ENCODE data around the gene XBP1. TPM values are rescaled to one million over a fixed set of nuclear protein-coding genes. Genes with fewer than 3 reads are reported as not detected.

XBP1 gene
- total and polyA plus RNA-seq, 7 experiments from 2014 or later: 120 to 417 (median 173) TPM

DNA sequence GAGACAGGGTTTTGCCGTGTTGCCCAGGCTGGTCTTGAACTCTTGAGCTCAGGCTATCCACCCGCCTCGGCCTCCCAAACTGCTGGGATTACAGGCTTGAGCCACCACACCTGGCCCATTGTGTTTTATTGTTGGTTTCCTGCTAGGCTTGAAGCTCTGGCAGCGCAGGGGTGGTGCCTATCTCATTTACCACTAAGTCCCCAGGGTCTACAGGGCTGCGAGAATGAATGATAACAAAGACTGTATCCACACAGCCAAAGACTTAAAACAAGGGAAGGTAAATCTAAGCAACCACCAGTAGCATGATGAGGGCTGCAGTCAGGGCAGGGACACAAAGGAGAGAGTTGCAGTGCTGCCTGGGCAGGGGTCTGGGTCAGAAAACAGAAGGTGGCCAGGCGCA, 37.3 kb upstream of the XBP1 start:
- ChIA-PET POLR2A (no interaction called here), CTCF (interaction anchor here (1.1 kb wide), 1 partner anchor 48 kb away, joined by 3 read pairs; no protein-coding TSS in a partner anchor)
- Mint-ChIP-seq H3K27me3 (no peaks in the 10 kb centered on the region), H3K4me1 (peaks cover 0 to 8% (median 0%) of the 10 kb centered on the region in 7 donors), H3K4me3 (no peak overlapping the region), H3K27ac (no peak overlapping the region), H3K36me3 (peaks cover 0 to 12% (median 6%) of the 10 kb centered on the region in 5 donors), H3K9me3 (no peaks in the 10 kb centered on the region)
- Histone ChIP-seq H3K9me3 (ENCODE audit: control insufficient read depth in 2 of 3, low read length in 3 of 3) (no peaks in the 10 kb centered on the region), H3K36me3 (ENCODE audit: control insufficient read depth in 2 of 3, insufficient read depth in 3 of 3, low read length in 3 of 3) (no peaks in the 10 kb centered on the region), H3K4me3 (ENCODE audit: low read length) (no peak overlapping the region), H3K27ac (ENCODE audit: low read depth, low read length) (no peak overlapping the region), H3K27me3 (ENCODE audit: control insufficient read depth in 2 of 2, insufficient read depth in 2 of 2, low read length in 2 of 2) (no peaks in the 10 kb centered on the region), H3K4me1 (ENCODE audit: control insufficient read depth in 2 of 2, insufficient read depth in 2 of 2, low read length in 2 of 2) (no peaks in the 10 kb centered on the region)
- DNase-seq (no peak), ATAC-seq (no peak)
- intact Hi-C loops (cut with micrococcal nuclease): no loop called here

DNA sequence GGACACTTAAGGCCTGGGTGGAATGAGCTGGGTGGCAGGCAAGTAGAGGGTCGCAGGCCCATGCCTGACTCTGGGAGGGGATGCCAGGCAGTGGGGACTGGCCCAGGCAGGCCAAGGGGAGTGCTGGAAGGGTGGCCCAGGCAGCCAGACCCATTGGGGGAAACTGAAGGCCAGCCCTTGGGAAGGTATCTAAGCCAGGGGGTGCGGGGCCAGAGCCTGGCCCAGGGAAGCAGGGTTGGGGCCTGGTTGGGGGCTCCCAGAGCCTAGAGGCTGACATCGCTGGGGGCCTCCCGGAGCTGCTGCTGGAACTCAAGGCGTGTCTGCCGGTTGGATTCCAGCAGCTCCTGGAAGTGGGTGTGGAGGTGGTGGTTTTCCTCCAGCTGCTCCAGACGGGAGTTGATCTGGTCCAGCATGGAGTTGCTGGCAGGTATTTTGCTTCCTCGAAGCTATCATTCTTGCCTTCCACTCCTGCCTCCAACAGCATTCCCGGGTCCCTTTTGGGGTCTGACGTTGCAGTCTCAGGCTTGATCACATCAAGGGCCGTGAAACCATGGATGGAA, 35.3 kb upstream of the XBP1 start:
- no peak overlapping the region for H3K27ac Mint-ChIP-seq
- H3K27me3 Mint-ChIP-seq: no peaks in the 10 kb centered on the region
- ChIA-PET POLR2A (no interaction called here), CTCF (interaction anchor here (0.7 kb wide), 1 partner anchor 409 kb away, joined by 3 read pairs; no protein-coding TSS in a partner anchor)
- Histone ChIP-seq H3K9me3 (ENCODE audit: control insufficient read depth in 2 of 3, low read length in 3 of 3) (no peaks in the 10 kb centered on the region), H3K4me3 (ENCODE audit: low read length) (no peak overlapping the region), H3K36me3 (ENCODE audit: control insufficient read depth in 2 of 3, insufficient read depth in 3 of 3, low read length in 3 of 3) (no peaks in the 10 kb centered on the region), H3K27me3 (ENCODE audit: control insufficient read depth in 2 of 2, insufficient read depth in 2 of 2, low read length in 2 of 2) (no peaks in the 10 kb centered on the region), H3K4me1 (ENCODE audit: control insufficient read depth in 2 of 2, insufficient read depth in 2 of 2, low read length in 2 of 2) (no peaks in the 10 kb centered on the region), H3K27ac (ENCODE audit: low read depth, low read length) (no peak overlapping the region)
- intact Hi-C loops (cut with micrococcal nuclease): no loop called here
- ATAC-seq: no peak
- peaks cover 0 to 14% (median 5%) of the 10 kb centered on the region in 7 donors for H3K4me1 Mint-ChIP-seq
- no peak for DNase-seq
- no peak overlapping the region for H3K4me3 Mint-ChIP-seq
- peaks cover 0 to 18% (median 10%) of the 10 kb centered on the region in 5 donors for H3K36me3 Mint-ChIP-seq
- H3K9me3 Mint-ChIP-seq: no peaks in the 10 kb centered on the region

DNA sequence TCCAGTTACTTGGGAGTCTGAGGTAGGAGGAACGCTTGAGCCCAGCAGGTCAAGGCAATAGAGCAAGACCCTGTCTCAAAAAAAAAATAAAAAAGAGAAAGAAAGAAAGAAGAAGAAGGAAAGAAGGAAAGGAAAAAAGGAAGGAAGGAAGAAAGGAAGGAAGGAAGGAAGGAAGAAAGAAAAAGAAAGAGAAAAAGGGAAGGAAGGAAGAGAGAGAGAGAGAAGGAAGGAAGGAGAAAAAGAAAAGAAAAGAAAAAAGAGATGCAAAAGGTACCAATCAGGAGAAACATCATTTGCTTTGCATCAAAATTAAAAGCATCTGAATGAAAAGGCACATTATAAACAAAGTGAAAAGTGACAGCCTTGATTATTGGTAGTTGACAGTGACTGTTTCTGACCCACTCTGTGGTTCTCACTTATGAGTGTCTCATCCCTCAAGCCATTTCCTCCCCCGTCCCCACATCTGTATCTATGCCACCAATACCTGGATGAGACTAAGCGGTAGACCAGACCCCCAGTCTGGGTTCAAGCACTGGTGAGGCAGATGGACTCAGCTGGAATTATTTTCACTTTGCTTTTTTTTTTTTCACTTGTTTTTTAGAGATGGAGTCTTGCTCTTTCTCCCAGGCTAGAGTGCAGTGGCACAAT, 33.0 kb upstream of the XBP1 start:
- Mint-ChIP-seq H3K4me3 (no peak overlapping the region), H3K27me3 (no peaks in the 10 kb centered on the region), H3K9me3 (no peaks in the 10 kb centered on the region), H3K4me1 (peaks cover 8 to 26% (median 12%) of the 10 kb centered on the region in 7 donors), H3K27ac (no peak overlapping the region), H3K36me3 (peaks cover 0 to 19% (median 10%) of the 10 kb centered on the region in 5 donors)
- intact Hi-C loops (cut with micrococcal nuclease): no loop called here
- Histone ChIP-seq H3K27me3 (ENCODE audit: control insufficient read depth in 2 of 2, insufficient read depth in 2 of 2, low read length in 2 of 2) (no peaks in the 10 kb centered on the region), H3K4me3 (ENCODE audit: low read length) (no peak overlapping the region), H3K36me3 (ENCODE audit: control insufficient read depth in 2 of 3, insufficient read depth in 3 of 3, low read length in 3 of 3) (no peaks in the 10 kb centered on the region), H3K27ac (ENCODE audit: low read depth, low read length) (no peak overlapping the region), H3K4me1 (ENCODE audit: control insufficient read depth in 2 of 2, insufficient read depth in 2 of 2, low read length in 2 of 2) (peaks cover 6 to 7% of the 10 kb centered on the region in 2 donors), H3K9me3 (ENCODE audit: control insufficient read depth in 2 of 3, low read length in 3 of 3) (no peaks in the 10 kb centered on the region)
- no peak for ATAC-seq
- ChIA-PET POLR2A (no interaction called here), CTCF (interaction anchor here (1.2 kb wide), 1 partner anchor 237 kb away, joined by 3 read pairs; no protein-coding TSS in a partner anchor)
- no peak for DNase-seq

DNA sequence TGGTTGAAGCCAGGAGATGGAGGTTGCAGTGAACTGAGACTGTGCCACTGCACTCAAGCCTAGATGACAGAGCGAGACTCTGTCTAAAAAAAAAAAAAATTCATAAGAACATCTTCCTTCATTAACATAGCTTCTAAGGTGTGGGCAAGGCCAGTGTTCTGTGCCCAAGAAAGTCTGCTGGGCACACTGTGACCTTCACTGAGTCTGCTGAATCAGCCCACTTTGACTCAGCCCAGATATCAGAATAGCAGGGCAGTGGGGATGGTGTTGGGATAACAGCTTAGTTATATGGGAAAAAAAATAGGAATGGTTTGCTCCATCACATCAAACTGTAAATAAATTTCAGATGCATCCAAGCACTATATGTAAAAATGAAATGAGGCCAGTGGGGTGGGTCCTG, 32.4 kb upstream of the XBP1 start:
- no peaks in the 10 kb centered on the region for H3K36me3 ChIP-seq (ENCODE audit: control insufficient read depth in 2 of 3, insufficient read depth in 3 of 3, low read length in 3 of 3)
- ATAC-seq: no peak
- Mint-ChIP-seq H3K36me3 (peaks cover 3 to 22% (median 14%) of the 10 kb centered on the region in 5 donors), H3K27ac (no peak overlapping the region), H3K4me1 (peaks cover 8 to 29% (median 14%) of the 10 kb centered on the region in 7 donors), H3K9me3 (no peaks in the 10 kb centered on the region), H3K4me3 (no peak overlapping the region), H3K27me3 (no peaks in the 10 kb centered on the region)
- POLR2A ChIA-PET: interaction anchor here (0.6 to 0.8 kb wide), 3 partner anchors 9 to 235 kb away, joined by 3 to 4 read pairs (median 3); no protein-coding TSS in a partner anchor
- peaks cover 6 to 7% of the 10 kb centered on the region in 2 donors for H3K4me1 ChIP-seq (ENCODE audit: control insufficient read depth in 2 of 2, insufficient read depth in 2 of 2, low read length in 2 of 2)
- H3K4me3 ChIP-seq (ENCODE audit: low read length): no peak overlapping the region
- no peaks in the 10 kb centered on the region for H3K9me3 ChIP-seq (ENCODE audit: control insufficient read depth in 2 of 3, low read length in 3 of 3)
- H3K27ac ChIP-seq (ENCODE audit: low read depth, low read length): no peak overlapping the region
- no peak for DNase-seq
- CTCF ChIA-PET: interaction anchor here (1.2 to 6.0 kb wide), 2 partner anchors 44 to 236 kb away, joined by 3 to 82 read pairs; no protein-coding TSS in a partner anchor
- intact Hi-C loops (cut with micrococcal nuclease): no loop called here
- H3K27me3 ChIP-seq (ENCODE audit: control insufficient read depth in 2 of 2, insufficient read depth in 2 of 2, low read length in 2 of 2): no peaks in the 10 kb centered on the region

DNA sequence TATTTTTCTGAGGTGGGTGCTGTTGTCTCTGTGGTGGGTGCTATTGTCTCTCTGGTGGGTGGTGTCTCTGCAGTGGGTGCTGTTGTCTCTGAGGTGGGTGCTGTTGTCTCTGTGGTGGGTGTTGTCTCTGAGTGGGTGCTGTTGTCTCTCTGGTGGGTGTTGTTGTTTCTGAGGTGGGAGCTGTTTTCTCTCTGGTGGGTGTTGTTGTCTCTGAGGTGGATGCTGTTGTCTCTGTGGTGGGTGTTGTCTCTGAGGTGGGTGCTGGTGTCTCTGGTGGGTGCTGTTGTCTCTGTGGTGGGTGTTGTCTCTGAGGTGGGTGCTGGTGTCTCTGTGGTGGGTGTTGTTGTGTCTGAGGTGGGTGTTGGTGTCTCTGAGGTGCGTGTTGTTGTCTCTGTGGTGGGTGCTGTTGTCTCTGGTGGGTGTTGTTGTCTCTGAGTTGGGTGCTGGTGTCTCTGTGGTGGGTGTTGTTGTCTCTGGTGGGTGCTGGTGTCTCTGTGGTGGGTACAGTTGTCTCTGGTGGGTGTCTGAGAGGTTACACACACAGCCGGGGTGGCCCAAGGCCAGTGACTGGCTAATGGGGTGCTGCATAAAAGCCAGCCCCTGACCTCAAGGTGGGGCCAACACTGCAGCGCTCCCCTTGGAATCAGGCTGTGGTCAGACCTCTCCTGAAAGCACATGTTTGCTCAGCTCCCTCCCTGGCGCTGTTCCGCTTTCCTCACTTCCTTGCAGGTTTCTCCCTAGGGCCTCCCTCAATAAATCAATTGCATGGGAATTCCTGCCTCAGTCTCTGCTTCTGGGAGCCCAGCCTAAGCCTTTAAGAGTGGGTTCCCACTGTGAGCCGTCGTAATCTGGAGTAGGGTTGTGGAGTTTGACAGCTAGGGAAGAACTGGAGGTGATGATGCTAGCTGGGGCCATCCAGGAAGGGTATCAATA, 31.0 kb upstream of the XBP1 start:
- intact Hi-C loops (cut with micrococcal nuclease): no loop called here
- Histone ChIP-seq H3K27me3 (ENCODE audit: control insufficient read depth in 2 of 2, insufficient read depth in 2 of 2, low read length in 2 of 2) (no peaks in the 10 kb centered on the region), H3K4me1 (ENCODE audit: control insufficient read depth in 2 of 2, insufficient read depth in 2 of 2, low read length in 2 of 2) (peaks cover 6 to 7% of the 10 kb centered on the region in 2 donors), H3K36me3 (ENCODE audit: control insufficient read depth in 2 of 3, insufficient read depth in 3 of 3, low read length in 3 of 3) (no peaks in the 10 kb centered on the region), H3K9me3 (ENCODE audit: control insufficient read depth in 2 of 3, low read length in 3 of 3) (no peaks in the 10 kb centered on the region), H3K4me3 (ENCODE audit: low read length) (no peak overlapping the region), H3K27ac (ENCODE audit: low read depth, low read length) (no peak overlapping the region)
- Mint-ChIP-seq H3K9me3 (no peaks in the 10 kb centered on the region), H3K27me3 (no peaks in the 10 kb centered on the region), H3K27ac (peak overlapping the region in 1 of 9 donors; percentile 74), H3K4me1 (peaks cover 8 to 37% (median 19%) of the 10 kb centered on the region in 7 donors), H3K4me3 (no peak overlapping the region), H3K36me3 (peaks cover 4 to 33% (median 10%) of the 10 kb centered on the region in 5 donors)
- ATAC-seq (no peak), DNase-seq (no peak)
- ChIA-PET POLR2A (interaction anchor here (3.1 kb wide), 1 partner anchor 231 kb away, joined by 15 read pairs; no protein-coding TSS in a partner anchor), CTCF (interaction anchor here (0.7 to 6.0 kb wide), 5 partner anchors 25 to 230 kb away, joined by 3 to 82 read pairs (median 3); no protein-coding TSS in a partner anchor)

DNA sequence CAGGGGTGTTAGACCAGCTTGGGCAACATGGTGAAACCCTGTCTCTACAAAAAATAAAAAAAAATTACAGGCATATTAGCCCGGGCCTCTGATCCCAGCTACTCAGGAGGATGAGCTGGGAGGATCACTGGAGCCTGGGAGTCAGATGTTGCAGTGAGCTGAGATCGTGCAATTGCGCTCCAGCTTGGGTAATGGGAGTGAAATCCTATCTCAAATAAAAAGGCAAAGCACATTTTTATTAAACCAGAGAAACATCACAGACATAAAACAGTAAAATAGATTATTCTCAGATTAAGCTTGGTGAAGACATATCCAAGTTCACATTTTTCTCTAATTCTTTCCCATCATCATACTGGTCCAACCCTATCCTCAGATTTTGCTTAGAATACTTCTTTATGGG, 30.1 kb upstream of the XBP1 start:
- Histone ChIP-seq H3K36me3 (ENCODE audit: control insufficient read depth in 2 of 3, insufficient read depth in 3 of 3, low read length in 3 of 3) (no peaks in the 10 kb centered on the region), H3K9me3 (ENCODE audit: control insufficient read depth in 2 of 3, low read length in 3 of 3) (no peaks in the 10 kb centered on the region), H3K27me3 (ENCODE audit: control insufficient read depth in 2 of 2, insufficient read depth in 2 of 2, low read length in 2 of 2) (no peaks in the 10 kb centered on the region), H3K4me1 (ENCODE audit: control insufficient read depth in 2 of 2, insufficient read depth in 2 of 2, low read length in 2 of 2) (peaks cover 6 to 7% of the 10 kb centered on the region in 2 donors), H3K4me3 (ENCODE audit: low read length) (no peak overlapping the region), H3K27ac (ENCODE audit: low read depth, low read length) (no peak overlapping the region)
- Mint-ChIP-seq H3K9me3 (no peaks in the 10 kb centered on the region), H3K27ac (no peak overlapping the region), H3K4me3 (no peak overlapping the region), H3K4me1 (peaks cover 8 to 40% (median 22%) of the 10 kb centered on the region in 7 donors), H3K36me3 (peaks cover 3 to 38% (median 8%) of the 10 kb centered on the region in 5 donors), H3K27me3 (no peaks in the 10 kb centered on the region)
- no peak for DNase-seq
- no peak for ATAC-seq
- ChIA-PET POLR2A (interaction anchor here (1.3 to 3.5 kb wide), 5 partner anchors 22 to 230 kb away, joined by 4 to 46 read pairs (median 15); partner anchors contain the start of gene XBP1), CTCF (interaction anchor here (0.6 to 6.0 kb wide), 8 partner anchors 26 to 230 kb away, joined by 3 to 82 read pairs (median 4); partner anchors contain the start of gene XBP1)
- intact Hi-C loops (cut with micrococcal nuclease): no loop called here
